ENCODE data around the gene BCL7C.

DNA sequence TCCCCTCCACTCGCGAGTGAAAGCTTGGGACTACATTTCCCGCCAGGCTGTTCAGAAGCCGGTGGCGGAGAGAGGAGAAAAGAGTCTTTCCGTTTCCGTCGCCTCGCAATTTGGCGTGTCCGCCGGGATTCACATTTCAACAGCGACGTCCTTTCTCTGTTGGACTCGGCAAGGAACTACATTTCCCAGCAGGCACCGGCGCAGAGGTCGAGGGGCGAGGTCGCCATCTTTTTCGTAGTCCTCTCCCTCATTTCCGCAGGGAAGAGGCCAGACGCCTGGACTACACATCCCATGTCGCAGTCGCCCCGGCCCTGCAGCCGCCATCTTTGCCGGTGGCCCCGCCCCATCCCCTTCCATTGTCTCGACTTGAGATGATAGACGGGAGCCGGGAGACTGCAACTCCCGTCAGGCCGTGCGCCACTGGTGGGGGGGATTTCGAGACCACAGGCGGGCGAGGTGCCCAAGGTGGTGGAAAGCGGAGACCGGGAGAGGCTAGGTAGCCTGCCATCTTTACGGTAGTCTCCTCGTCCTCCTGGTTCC lies 28.6 kb upstream of the BCL7C start:
- no peak for TF ChIP-seq JUND (IDR thresholded peaks at IDR 0.05; ENCODE audit: low read depth, low read length)
- TF ChIP-seq, protein P1, sequence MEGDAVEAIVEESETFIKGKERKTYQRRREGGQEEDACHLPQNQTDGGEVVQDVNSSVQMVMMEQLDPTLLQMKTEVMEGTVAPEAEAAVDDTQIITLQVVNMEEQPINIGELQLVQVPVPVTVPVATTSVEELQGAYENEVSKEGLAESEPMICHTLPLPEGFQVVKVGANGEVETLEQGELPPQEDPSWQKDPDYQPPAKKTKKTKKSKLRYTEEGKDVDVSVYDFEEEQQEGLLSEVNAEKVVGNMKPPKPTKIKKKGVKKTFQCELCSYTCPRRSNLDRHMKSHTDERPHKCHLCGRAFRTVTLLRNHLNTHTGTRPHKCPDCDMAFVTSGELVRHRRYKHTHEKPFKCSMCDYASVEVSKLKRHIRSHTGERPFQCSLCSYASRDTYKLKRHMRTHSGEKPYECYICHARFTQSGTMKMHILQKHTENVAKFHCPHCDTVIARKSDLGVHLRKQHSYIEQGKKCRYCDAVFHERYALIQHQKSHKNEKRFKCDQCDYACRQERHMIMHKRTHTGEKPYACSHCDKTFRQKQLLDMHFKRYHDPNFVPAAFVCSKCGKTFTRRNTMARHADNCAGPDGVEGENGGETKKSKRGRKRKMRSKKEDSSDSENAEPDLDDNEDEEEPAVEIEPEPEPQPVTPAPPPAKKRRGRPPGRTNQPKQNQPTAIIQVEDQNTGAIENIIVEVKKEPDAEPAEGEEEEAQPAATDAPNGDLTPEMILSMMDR (IDR thresholded peaks at IDR 0.05 in 2 of 3, conservative IDR thresholded peaks at IDR 0.05 in 1 of 3; ENCODE audit: control insufficient read depth in 2 of 3, extremely low read depth in 1 of 3, insufficient read depth in 1 of 3, low read depth in 3 of 3, low read length in 3 of 3), result no peak

Measured in GM12878 (cell line).